ENCODE measurements around the gene LRRC8D. TPM values are rescaled to one million over a fixed set of nuclear protein-coding genes. Genes with fewer than 3 reads are reported as not detected.

The LRRC8D gene
- total and polyA plus RNA-seq, 4 donors = 7.1 to 17.4 (median 14.4) TPM

DNA sequence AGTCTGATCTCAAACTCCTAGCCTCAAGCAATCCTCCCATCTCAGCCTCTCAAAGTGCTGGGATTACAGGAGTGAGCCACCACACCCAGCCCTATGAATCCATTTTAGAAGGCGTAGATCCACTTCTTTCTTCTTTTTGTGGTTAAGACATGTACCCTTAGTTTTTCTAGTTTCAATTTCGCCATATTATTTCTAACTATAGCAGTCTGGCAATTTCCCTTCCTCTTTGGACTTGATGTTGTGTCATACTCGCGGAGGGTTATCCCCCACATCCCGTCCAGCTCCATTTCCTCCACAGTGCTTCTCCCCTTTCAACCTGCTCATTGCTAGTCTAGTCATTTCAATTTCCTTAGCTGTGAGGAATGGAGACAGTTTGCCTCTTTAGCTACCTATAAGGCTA, 5.2 kb upstream of the LRRC8D start:
- DNase-seq (ENCODE audit: low spot score) = no peak
- Histone ChIP-seq H3K4me3 (ENCODE audit: low read depth in 1 of 3, low read length in 3 of 3) (no peak overlapping the region), H3K27me3 (ENCODE audit: control insufficient read depth in 4 of 4, insufficient read depth in 4 of 4, low read length in 3 of 4) (no peaks in the 10 kb centered on the region), H3K27ac (ENCODE audit: low read depth in 1 of 2, low read length in 2 of 2) (no peak overlapping the region), H3K9me3 (ENCODE audit: control insufficient read depth in 4 of 4, low read length in 3 of 4) (no peaks in the 10 kb centered on the region), H3K36me3 (ENCODE audit: control insufficient read depth in 4 of 4, insufficient read depth in 3 of 4, low read depth in 1 of 4, low read length in 3 of 4) (no peaks in the 10 kb centered on the region), H3K9ac (ENCODE audit: low read depth in 1 of 2, low read length in 2 of 2) (no peak overlapping the region), H3K4me1 (ENCODE audit: control insufficient read depth in 4 of 4, insufficient read depth in 4 of 4, low read length in 3 of 4) (peaks cover 0 to 5% (median 0%) of the 10 kb centered on the region in 4 donors)
- TF ChIP-seq GABPA (IDR thresholded peaks at IDR 0.05 in 1 of 2, conservative IDR thresholded peaks at IDR 0.05 in 1 of 2) (no peak), RXRA (IDR thresholded peaks at IDR 0.05) (no peak), HNF4G (IDR thresholded peaks at IDR 0.05) (no peak), RAD21 (IDR thresholded peaks at IDR 0.05) (no peak), YY1 (IDR thresholded peaks at IDR 0.05) (peak; percentile 16), HNF4A (conservative IDR thresholded peaks at IDR 0.05) (no peak)
- TF ChIP-seq, protein P1, sequence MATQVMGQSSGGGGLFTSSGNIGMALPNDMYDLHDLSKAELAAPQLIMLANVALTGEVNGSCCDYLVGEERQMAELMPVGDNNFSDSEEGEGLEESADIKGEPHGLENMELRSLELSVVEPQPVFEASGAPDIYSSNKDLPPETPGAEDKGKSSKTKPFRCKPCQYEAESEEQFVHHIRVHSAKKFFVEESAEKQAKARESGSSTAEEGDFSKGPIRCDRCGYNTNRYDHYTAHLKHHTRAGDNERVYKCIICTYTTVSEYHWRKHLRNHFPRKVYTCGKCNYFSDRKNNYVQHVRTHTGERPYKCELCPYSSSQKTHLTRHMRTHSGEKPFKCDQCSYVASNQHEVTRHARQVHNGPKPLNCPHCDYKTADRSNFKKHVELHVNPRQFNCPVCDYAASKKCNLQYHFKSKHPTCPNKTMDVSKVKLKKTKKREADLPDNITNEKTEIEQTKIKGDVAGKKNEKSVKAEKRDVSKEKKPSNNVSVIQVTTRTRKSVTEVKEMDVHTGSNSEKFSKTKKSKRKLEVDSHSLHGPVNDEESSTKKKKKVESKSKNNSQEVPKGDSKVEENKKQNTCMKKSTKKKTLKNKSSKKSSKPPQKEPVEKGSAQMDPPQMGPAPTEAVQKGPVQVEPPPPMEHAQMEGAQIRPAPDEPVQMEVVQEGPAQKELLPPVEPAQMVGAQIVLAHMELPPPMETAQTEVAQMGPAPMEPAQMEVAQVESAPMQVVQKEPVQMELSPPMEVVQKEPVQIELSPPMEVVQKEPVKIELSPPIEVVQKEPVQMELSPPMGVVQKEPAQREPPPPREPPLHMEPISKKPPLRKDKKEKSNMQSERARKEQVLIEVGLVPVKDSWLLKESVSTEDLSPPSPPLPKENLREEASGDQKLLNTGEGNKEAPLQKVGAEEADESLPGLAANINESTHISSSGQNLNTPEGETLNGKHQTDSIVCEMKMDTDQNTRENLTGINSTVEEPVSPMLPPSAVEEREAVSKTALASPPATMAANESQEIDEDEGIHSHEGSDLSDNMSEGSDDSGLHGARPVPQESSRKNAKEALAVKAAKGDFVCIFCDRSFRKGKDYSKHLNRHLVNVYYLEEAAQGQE (IDR thresholded peaks at IDR 0.05) = no peak
- WGBS = 85% methylated on average over 5 of the region's 5 CpGs

DNA sequence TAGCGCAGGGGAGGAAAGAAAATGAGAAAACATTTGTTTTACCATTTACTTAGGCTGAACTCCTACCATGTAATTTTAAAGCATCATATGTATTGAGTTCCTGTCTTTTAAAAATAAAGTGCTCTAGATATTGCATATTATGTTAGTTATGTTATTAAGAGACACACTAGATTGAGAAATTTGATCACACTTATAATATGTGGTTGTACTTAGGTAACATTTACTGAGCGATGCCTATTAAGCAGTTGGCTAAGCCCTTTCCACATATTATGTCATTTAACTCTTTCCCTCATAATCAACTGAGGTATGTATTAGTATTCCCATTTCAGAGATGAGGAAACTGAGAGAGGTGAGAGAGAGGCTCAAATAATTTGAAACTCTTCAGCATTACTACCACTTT, 4.5 kb upstream of the LRRC8D start:
- WGBS = 91% methylated on average over 2 of the region's 2 CpGs
- TF ChIP-seq, protein P2, sequence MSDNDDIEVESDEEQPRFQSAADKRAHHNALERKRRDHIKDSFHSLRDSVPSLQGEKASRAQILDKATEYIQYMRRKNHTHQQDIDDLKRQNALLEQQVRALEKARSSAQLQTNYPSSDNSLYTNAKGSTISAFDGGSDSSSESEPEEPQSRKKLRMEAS (IDR thresholded peaks at IDR 0.05) = no peak
- TF ChIP-seq YY1 (IDR thresholded peaks at IDR 0.05) = no peak
- TF ChIP-seq GABPA (IDR thresholded peaks at IDR 0.05 in 1 of 2, conservative IDR thresholded peaks at IDR 0.05 in 1 of 2) = no peak
- no peak for TF ChIP-seq RAD21 (IDR thresholded peaks at IDR 0.05)
- TF ChIP-seq SP1 (IDR thresholded peaks at IDR 0.05) = no peak
- no peak for TF ChIP-seq EGR1 (IDR thresholded peaks at IDR 0.05; ENCODE audit: low read depth in 2 of 2)
- TF ChIP-seq HNF4G (IDR thresholded peaks at IDR 0.05) = no peak
- no peak for TF ChIP-seq TAF1 (conservative IDR thresholded peaks at IDR 0.05)
- TF ChIP-seq, protein P3, sequence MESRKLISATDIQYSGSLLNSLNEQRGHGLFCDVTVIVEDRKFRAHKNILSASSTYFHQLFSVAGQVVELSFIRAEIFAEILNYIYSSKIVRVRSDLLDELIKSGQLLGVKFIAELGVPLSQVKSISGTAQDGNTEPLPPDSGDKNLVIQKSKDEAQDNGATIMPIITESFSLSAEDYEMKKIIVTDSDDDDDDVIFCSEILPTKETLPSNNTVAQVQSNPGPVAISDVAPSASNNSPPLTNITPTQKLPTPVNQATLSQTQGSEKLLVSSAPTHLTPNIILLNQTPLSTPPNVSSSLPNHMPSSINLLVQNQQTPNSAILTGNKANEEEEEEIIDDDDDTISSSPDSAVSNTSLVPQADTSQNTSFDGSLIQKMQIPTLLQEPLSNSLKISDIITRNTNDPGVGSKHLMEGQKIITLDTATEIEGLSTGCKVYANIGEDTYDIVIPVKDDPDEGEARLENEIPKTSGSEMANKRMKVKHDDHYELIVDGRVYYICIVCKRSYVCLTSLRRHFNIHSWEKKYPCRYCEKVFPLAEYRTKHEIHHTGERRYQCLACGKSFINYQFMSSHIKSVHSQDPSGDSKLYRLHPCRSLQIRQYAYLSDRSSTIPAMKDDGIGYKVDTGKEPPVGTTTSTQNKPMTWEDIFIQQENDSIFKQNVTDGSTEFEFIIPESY (IDR thresholded peaks at IDR 0.05) = no peak
- no peak for TF ChIP-seq JUND (IDR thresholded peaks at IDR 0.05)
- no peak for TF ChIP-seq FOXA2 (IDR thresholded peaks at IDR 0.05)
- peaks cover 0 to 5% (median 0%) of the 10 kb centered on the region in 4 donors for H3K4me1 ChIP-seq (ENCODE audit: control insufficient read depth in 4 of 4, insufficient read depth in 4 of 4, low read length in 3 of 4)

More for the DNA sequence above, 4.5 kb upstream of the LRRC8D start:
- H3K4me3 ChIP-seq (ENCODE audit: low read depth in 1 of 3, low read length in 3 of 3) = no peak overlapping the region
- H3K36me3 ChIP-seq (ENCODE audit: control insufficient read depth in 4 of 4, insufficient read depth in 3 of 4, low read depth in 1 of 4, low read length in 3 of 4) = no peaks in the 10 kb centered on the region
- no peaks in the 10 kb centered on the region for H3K9me3 ChIP-seq (ENCODE audit: control insufficient read depth in 4 of 4, low read length in 3 of 4)
- H3K27me3 ChIP-seq (ENCODE audit: control insufficient read depth in 4 of 4, insufficient read depth in 4 of 4, low read length in 3 of 4) = no peaks in the 10 kb centered on the region
- H3K27ac ChIP-seq (ENCODE audit: low read depth in 1 of 2, low read length in 2 of 2) = no peak overlapping the region
- DNase-seq (ENCODE audit: low spot score) = no peak
- H3K9ac ChIP-seq (ENCODE audit: low read depth in 1 of 2, low read length in 2 of 2) = no peak overlapping the region

Measured in liver (tissue), 9 donors.